Stimulated activated naive B cell treated with anti-CD40 and anti-IgM and Interleukin-4, amounts not matched to agents 10 μg/mL and 1 μg/mL and 100 μg/mL, for 72 hours (primary cell): Measurements from ENCODE around the gene SLC38A7.
"Not testable (repeated sequence)": the region's sequence is repeated elsewhere in the genome, so short reads cannot be mapped to it uniquely, and the experiment has no call there.

Experiments
- ATAC-seq, 2 donors: fragments of 150-1000 bp; cut with Tn5 transposase; replicated peaks; 2 replicates each; pipeline ENCODE4 v1.10.0; 2021; ENCODE audit warnings: moderate library complexity in 1 of 2
- DNase-seq: peaks from one replicate; pipeline ENCODE4 v3.0.0; 2021
- H3K27ac Mint-ChIP-seq: one replicate; pipeline ENCODE4 v1.8.0; 2022; ENCODE audit warnings: mild to moderate bottlenecking, mixed read lengths
- H3K27me3 Mint-ChIP-seq, 2 donors: one replicate each; pipeline ENCODE4 v1.8.0; 2022; ENCODE audit warnings: mixed read lengths in 2 of 2
- H3K36me3 Mint-ChIP-seq, 2 donors: one replicate each; pipeline ENCODE4 v1.8.0; 2022; ENCODE audit warnings: mixed read lengths in 2 of 2, mild to moderate bottlenecking in 1 of 2
- H3K4me1 Mint-ChIP-seq, 2 donors: one replicate each; pipeline ENCODE4 v1.8.0; 2022; ENCODE audit warnings: mixed read lengths in 2 of 2, mild to moderate bottlenecking in 1 of 2
- H3K4me3 Mint-ChIP-seq, 2 donors: one replicate each; pipeline ENCODE4 v1.8.0; 2022; ENCODE audit warnings: mild to moderate bottlenecking in 2 of 2, mixed read lengths in 2 of 2, moderate library complexity in 1 of 2
- H3K9me3 Mint-ChIP-seq, 2 donors: one replicate each; pipeline ENCODE4 v1.8.0; 2022; ENCODE audit warnings: mixed read lengths in 2 of 2, mild to moderate bottlenecking in 1 of 2

The SLC38A7 gene

GRCh38 chr16:58699151-58699550 lies 14.6 kb upstream of the SLC38A7 start:
- no peak overlapping the region for H3K4me3 Mint-ChIP-seq
- H3K9me3 Mint-ChIP-seq: peaks cover 7% of the 10 kb centered on the region in 2 donors
- no peak for ATAC-seq
- no peak for DNase-seq
- H3K36me3 Mint-ChIP-seq: peaks cover 6 to 13% of the 10 kb centered on the region in 2 donors
- H3K27ac Mint-ChIP-seq: no peak overlapping the region
- H3K4me1 Mint-ChIP-seq: no peaks in the 10 kb centered on the region
- no peaks in the 10 kb centered on the region for H3K27me3 Mint-ChIP-seq

- Mint-ChIP-seq H3K4me1 (no peaks in the 10 kb centered on the region), H3K36me3 (peaks cover 3 to 4% of the 10 kb centered on the region in 2 donors), H3K4me3 (no peak overlapping the region), H3K27me3 (peaks cover 4 to 5% of the 10 kb centered on the region in 2 donors), H3K27ac (no peak overlapping the region), H3K9me3 (peaks cover 4 to 7% of the 10 kb centered on the region in 2 donors)
- DNase-seq (no peak), ATAC-seq (no peak)
Measured at GRCh38 chr16:58695368-58695767, 10.8 kb upstream of the SLC38A7 start.

GRCh38 chr16:58692450-58692849 lies 7.9 kb upstream of the SLC38A7 start:
- H3K27ac Mint-ChIP-seq: no peak overlapping the region
- peaks cover 5 to 13% of the 10 kb centered on the region in 2 donors for H3K27me3 Mint-ChIP-seq
- H3K36me3 Mint-ChIP-seq: peaks cover 3 to 4% of the 10 kb centered on the region in 2 donors
- no peaks in the 10 kb centered on the region for H3K4me1 Mint-ChIP-seq
- no peak for ATAC-seq
- no peak overlapping the region for H3K4me3 Mint-ChIP-seq
- DNase-seq: no peak
- H3K9me3 Mint-ChIP-seq: peaks cover 4 to 7% of the 10 kb centered on the region in 2 donors

- H3K4me3 Mint-ChIP-seq, H3K27ac Mint-ChIP-seq, ATAC-seq, H3K36me3 Mint-ChIP-seq, H3K9me3 Mint-ChIP-seq, DNase-seq: not testable (repeated sequence)
- H3K4me1 Mint-ChIP-seq: peaks cover 15 to 20% of the 10 kb centered on the region in 2 donors
- H3K27me3 Mint-ChIP-seq: peaks cover 5 to 13% of the 10 kb centered on the region in 2 donors
Measured at GRCh38 chr16:58686985-58687706, 2.6 kb upstream of the SLC38A7 start.

- H3K9me3 Mint-ChIP-seq: no peaks in the 10 kb centered on the region
Measured at GRCh38 chr16:58685084-58685449, 497 bp upstream of the SLC38A7 start.

GRCh38 chr16:58684001-58684353 lies 593 bp downstream of the SLC38A7 start:
- ATAC-seq (no peak), DNase-seq (no peak)
- H3K36me3 Mint-ChIP-seq: peaks cover 4 to 19% of the 10 kb centered on the region in 2 donors
- H3K4me3 Mint-ChIP-seq: peak overlapping the region; percentile 90 to 94
- peaks cover 18 to 26% of the 10 kb centered on the region in 2 donors for H3K4me1 Mint-ChIP-seq
- H3K9me3 Mint-ChIP-seq: no peaks in the 10 kb centered on the region
- H3K27me3 Mint-ChIP-seq: no peaks in the 10 kb centered on the region
- peak overlapping the region; percentile 92 for H3K27ac Mint-ChIP-seq

More at GRCh38 chr16:58685084-58685449, 497 bp upstream of the SLC38A7 start:
- peak overlapping the region; percentile 90 to 94 for H3K4me3 Mint-ChIP-seq
- peaks cover 18 to 26% of the 10 kb centered on the region in 2 donors for H3K4me1 Mint-ChIP-seq
- peaks cover 0 to 7% of the 10 kb centered on the region in 2 donors for H3K27me3 Mint-ChIP-seq
- DNase-seq (no peak), ATAC-seq (no peak)
- no peak overlapping the region for H3K27ac Mint-ChIP-seq
- peaks cover 4 to 10% of the 10 kb centered on the region in 2 donors for H3K36me3 Mint-ChIP-seq

- Mint-ChIP-seq H3K36me3 (peaks cover 32 to 51% of the 10 kb centered on the region in 2 donors), H3K27ac (no peak overlapping the region), H3K4me1 (peaks cover 17 to 27% of the 10 kb centered on the region in 2 donors), H3K27me3 (no peaks in the 10 kb centered on the region), H3K9me3 (no peaks in the 10 kb centered on the region), H3K4me3 (no peak overlapping the region)
- no peak for ATAC-seq
- DNase-seq: no peak
Measured at GRCh38 chr16:58679763-58680162, 4.8 kb downstream of the SLC38A7 start.

- H3K27me3 Mint-ChIP-seq: no peaks in the 10 kb centered on the region
- peaks cover 10 to 18% of the 10 kb centered on the region in 2 donors for H3K4me1 Mint-ChIP-seq
- DNase-seq (no peak), ATAC-seq (no peak)
- H3K9me3 Mint-ChIP-seq: no peaks in the 10 kb centered on the region
- peaks cover 33 to 53% of the 10 kb centered on the region in 2 donors for H3K36me3 Mint-ChIP-seq
- H3K4me3 Mint-ChIP-seq: no peak overlapping the region
- no peak overlapping the region for H3K27ac Mint-ChIP-seq
Measured at GRCh38 chr16:58678716-58679115, 5.9 kb downstream of the SLC38A7 start.

GRCh38 chr16:58678269-58678668 lies 6.3 kb downstream of the SLC38A7 start:
- ATAC-seq (no peak), DNase-seq (no peak)
- no peak overlapping the region for H3K27ac Mint-ChIP-seq
- H3K27me3 Mint-ChIP-seq: no peaks in the 10 kb centered on the region
- H3K4me3 Mint-ChIP-seq: no peak overlapping the region
- H3K36me3 Mint-ChIP-seq: peaks cover 36 to 53% of the 10 kb centered on the region in 2 donors
- peaks cover 6 to 13% of the 10 kb centered on the region in 2 donors for H3K4me1 Mint-ChIP-seq
- H3K9me3 Mint-ChIP-seq: no peaks in the 10 kb centered on the region

GRCh38 chr16:58670946-58671583 lies 13.5 kb downstream of the SLC38A7 start:
- Mint-ChIP-seq H3K27ac (no peak overlapping the region), H3K27me3 (no peaks in the 10 kb centered on the region), H3K36me3 (peaks cover 41 to 48% of the 10 kb centered on the region in 2 donors), H3K4me3 (no peak overlapping the region), H3K9me3 (no peaks in the 10 kb centered on the region), H3K4me1 (peaks cover 0 to 5% of the 10 kb centered on the region in 2 donors)
- DNase-seq (no peak), ATAC-seq (no peak)

GRCh38 chr16:58670177-58670576 lies 14.4 kb downstream of the SLC38A7 start:
- Mint-ChIP-seq H3K27me3 (no peaks in the 10 kb centered on the region), H3K9me3 (no peaks in the 10 kb centered on the region), H3K4me1 (peaks cover 0 to 5% of the 10 kb centered on the region in 2 donors), H3K36me3 (peaks cover 43 to 50% of the 10 kb centered on the region in 2 donors), H3K27ac (no peak overlapping the region), H3K4me3 (no peak overlapping the region)
- DNase-seq (no peak), ATAC-seq (no peak)

- ATAC-seq (no peak), DNase-seq (no peak)
- no peak overlapping the region for H3K27ac Mint-ChIP-seq
- no peaks in the 10 kb centered on the region for H3K9me3 Mint-ChIP-seq
- H3K36me3 Mint-ChIP-seq: peaks cover 24 to 28% of the 10 kb centered on the region in 2 donors
- no peak overlapping the region for H3K4me3 Mint-ChIP-seq
- no peaks in the 10 kb centered on the region for H3K27me3 Mint-ChIP-seq
- H3K4me1 Mint-ChIP-seq: no peaks in the 10 kb centered on the region
Measured at GRCh38 chr16:58665200-58665599, 19.4 kb downstream of the SLC38A7 start.

GRCh38 chr16:58661199-58661830 lies 23.3 kb downstream of the SLC38A7 start:
- Mint-ChIP-seq H3K9me3 (no peaks in the 10 kb centered on the region), H3K4me3 (no peak overlapping the region), H3K4me1 (no peaks in the 10 kb centered on the region), H3K27me3 (no peaks in the 10 kb centered on the region), H3K27ac (peak overlapping the region; percentile 2), H3K36me3 (peaks cover 8% of the 10 kb centered on the region in 2 donors)
- ATAC-seq (peak; percentile 90 to 94), DNase-seq (no peak)

GRCh38 chr16:58659911-58660310 lies 24.7 kb downstream of the SLC38A7 start:
- H3K27me3 Mint-ChIP-seq, H3K36me3 Mint-ChIP-seq, H3K4me1 Mint-ChIP-seq, DNase-seq, H3K27ac Mint-ChIP-seq, H3K9me3 Mint-ChIP-seq, ATAC-seq, H3K4me3 Mint-ChIP-seq: not testable (repeated sequence)
